GM18517 (cell line): ENCODE data around the gene FCRL6.

ENCODE experiments used
- ATAC-seq: cut with Tn5 transposase; IDR thresholded peaks from one replicate; pipeline ENCODE4 v1.9.1; 2021; ENCODE audit warnings: mild to moderate bottlenecking, moderate library complexity; ENCODE audit not compliant: unreplicated experiment

Gene FCRL6

DNA sequence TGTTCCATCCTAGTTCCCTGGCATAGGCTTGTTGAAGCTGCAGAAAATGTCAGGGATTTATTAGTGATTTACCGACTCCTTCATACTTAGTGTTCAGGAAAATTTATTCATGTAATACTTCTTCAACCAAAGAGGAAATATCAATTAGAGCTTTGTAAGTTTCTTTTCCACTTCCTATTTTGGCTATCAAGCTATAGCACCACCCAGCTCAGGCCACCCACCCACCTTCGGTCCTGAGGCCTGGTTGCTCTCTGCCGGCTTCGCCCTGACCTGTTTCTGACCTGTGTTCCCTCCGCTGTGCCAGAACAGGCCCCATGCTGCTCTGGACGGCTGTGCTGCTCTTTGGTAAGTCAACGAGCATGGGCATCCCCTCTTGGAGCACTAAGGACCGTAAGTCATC, at the start of gene FCRL6:
TSS of gene FCRL6 (plus strand) at position 250 of the 400 bp plus-strand sequence. CDS start at position 315, 65 bp downstream.
- ATAC-seq = no peak

- ATAC-seq = no peak
These were observed 48.8 kb upstream of the FCRL6 start for GRCh38 chr1:159753386-159753785.

- no peak for ATAC-seq
These were observed 46.6 kb upstream of the FCRL6 start for GRCh38 chr1:159755451-159756007.

DNA sequence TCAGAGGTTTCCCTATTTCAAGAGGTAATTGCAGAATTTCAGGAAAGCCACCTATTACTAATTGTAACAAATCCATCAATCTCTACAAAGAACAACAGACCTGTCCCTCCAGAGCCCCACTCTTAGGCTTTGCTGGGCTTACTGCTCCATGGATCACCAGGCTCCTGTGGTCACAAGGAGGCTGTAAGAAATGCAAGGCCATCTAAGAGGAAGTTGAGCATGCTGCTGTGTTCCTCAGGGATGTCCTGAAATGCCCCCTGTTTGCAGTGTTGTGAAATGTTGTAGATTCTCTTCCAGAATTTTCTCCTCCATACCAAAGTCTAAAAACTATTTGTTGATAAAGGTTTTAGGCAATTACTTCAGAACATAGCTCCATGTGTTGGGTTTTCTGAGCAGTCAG, 45.8 kb upstream of the FCRL6 start:
- no peak for ATAC-seq

DNA sequence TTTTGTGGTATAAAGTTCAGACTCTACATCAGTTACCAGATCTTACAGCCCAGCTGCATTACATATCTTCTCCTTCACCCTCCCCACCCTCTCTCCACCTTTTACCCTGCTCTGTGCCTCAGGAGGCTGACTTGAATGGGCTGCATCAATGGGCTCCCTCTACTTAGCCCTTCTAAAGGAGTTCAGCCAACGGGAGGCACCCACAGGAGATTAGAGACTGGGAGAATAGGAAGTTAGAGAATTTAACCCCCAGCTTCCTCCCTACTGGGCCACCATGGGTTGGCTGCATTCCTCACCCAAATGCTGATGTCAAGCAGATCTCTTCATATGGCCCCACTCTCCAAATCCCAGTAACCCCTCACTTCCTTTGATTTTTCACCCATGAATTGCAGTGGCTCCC, 38.5 kb upstream of the FCRL6 start:
- no peak for ATAC-seq

GRCh38 chr1:159765806-159766205, 36.4 kb upstream of the FCRL6 start:
- ATAC-seq = no peak

GRCh38 chr1:159771127-159771895, 30.8 kb upstream of the FCRL6 start:
- no peak for ATAC-seq

DNA sequence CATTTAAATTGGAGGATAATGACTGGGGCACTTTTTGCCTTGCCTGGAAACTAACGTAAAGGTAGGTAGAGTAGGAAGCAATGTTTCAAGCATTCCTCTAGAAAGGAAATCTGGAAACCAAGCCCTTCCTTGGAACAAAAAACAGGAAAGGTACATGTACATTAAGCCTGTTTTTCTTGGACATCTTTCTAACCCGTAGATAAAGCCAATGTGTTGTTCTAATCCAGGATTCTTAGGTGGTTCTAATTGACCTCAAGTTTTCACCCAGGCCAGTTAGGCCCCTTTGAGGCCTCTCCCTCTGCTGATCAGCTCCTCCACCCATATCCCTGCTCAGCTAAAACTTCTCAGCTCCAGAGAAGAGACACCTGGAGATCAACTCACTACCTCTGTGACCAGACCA, 27.7 kb upstream of the FCRL6 start:
- ATAC-seq = no peak

GRCh38 chr1:159775716-159776115, 26.4 kb upstream of the FCRL6 start:
- no peak for ATAC-seq

GRCh38 chr1:159778266-159778665, 23.9 kb upstream of the FCRL6 start:
- ATAC-seq = no peak

- no peak for ATAC-seq
These were observed 22.7 kb upstream of the FCRL6 start for GRCh38 chr1:159779403-159779851.

GRCh38 chr1:159780583-159781582, 21.3 kb upstream of the FCRL6 start, which contains the start of gene DUSP23:
Gene DUSP23 (plus strand): TSS chr1:159780962. CDS start chr1:159781101, 139 bp downstream.
- peak; percentile 94 for ATAC-seq

DNA sequence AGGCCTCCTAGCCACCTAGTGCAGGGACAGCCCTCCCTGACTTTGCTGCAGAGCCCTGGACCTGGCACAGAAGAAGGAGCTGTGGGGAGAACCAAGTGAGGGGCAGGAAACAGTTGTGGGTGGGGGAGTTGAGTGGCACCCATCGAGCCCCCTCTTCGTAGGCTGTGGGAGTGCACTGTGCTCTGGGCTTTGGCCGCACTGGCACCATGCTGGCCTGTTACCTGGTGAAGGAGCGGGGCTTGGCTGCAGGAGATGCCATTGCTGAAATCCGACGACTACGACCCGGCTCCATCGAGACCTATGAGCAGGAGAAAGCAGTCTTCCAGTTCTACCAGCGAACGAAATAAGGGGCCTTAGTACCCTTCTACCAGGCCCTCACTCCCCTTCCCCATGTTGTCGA, 20.2 kb upstream of the FCRL6 start:
- no peak for ATAC-seq

- no peak for ATAC-seq
These were observed 18.4 kb upstream of the FCRL6 start for GRCh38 chr1:159783724-159784123.

- ATAC-seq = no peak
These were observed 15.7 kb upstream of the FCRL6 start for GRCh38 chr1:159786465-159786864.

GRCh38 chr1:159786966-159787365, 15.2 kb upstream of the FCRL6 start:
- no peak for ATAC-seq

GRCh38 chr1:159790237-159790917, 11.8 kb upstream of the FCRL6 start:
- ATAC-seq = no peak

GRCh38 chr1:159791031-159791430, 11.1 kb upstream of the FCRL6 start:
- no peak for ATAC-seq

DNA sequence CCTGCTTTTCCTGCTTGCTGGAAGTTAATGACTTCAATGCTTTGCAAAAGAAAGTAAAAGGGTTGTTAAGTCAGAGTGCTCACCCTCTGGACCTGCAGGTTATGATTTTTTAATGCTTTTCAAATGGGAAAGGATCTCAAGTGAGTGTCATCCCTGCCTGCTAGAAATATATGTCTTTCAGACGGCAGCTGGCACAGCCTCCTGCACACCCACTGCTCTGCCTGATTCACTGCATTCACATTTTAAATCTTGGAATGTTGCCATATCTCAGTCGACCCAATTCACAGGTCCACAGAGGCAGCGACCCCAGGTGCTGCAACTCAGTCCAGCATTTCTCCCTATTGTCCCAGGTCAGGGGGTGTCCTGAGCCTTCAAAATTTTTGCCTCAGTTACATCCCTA, 10.7 kb upstream of the FCRL6 start:
- ATAC-seq = no peak

GRCh38 chr1:159795534-159795933, 6.6 kb upstream of the FCRL6 start:
- ATAC-seq = no peak

GRCh38 chr1:159798893-159799292, 3.3 kb upstream of the FCRL6 start:
- ATAC-seq = no peak
